ENCODE data around the gene ASCC2.

Gene ASCC2

GRCh38 chr22:29806196-29806595 lies 31.9 kb downstream of the ASCC2 start:
- H3K9me3 ChIP-seq (ENCODE audit: low read length), result no peaks in the 10 kb centered on the region
- H3K36me3 ChIP-seq (ENCODE audit: insufficient read depth, low read length), result peaks cover 68% of the 10 kb centered on the region

GRCh38 chr22:29804985-29805384 lies 33.1 kb downstream of the ASCC2 start:
- Histone ChIP-seq H3K36me3 (ENCODE audit: insufficient read depth, low read length) (peaks cover 73% of the 10 kb centered on the region), H3K4me1 (ENCODE audit: insufficient read depth, low read length) (no peaks in the 10 kb centered on the region), H3K27me3 (ENCODE audit: insufficient read depth, low read length) (no peaks in the 10 kb centered on the region), H3K4me3 (ENCODE audit: low read length) (no peak overlapping the region), H2AFZ (ENCODE audit: low read depth, low read length) (no peak overlapping the region), H3K9me3 (ENCODE audit: low read length) (no peaks in the 10 kb centered on the region)

More at GRCh38 chr22:29806196-29806595, 31.9 kb downstream of the ASCC2 start:
- no peak overlapping the region for H3K4me3 ChIP-seq (ENCODE audit: low read length)
- no peaks in the 10 kb centered on the region for H3K4me1 ChIP-seq (ENCODE audit: insufficient read depth, low read length)
- no peaks in the 10 kb centered on the region for H3K27me3 ChIP-seq (ENCODE audit: insufficient read depth, low read length)
- H2AFZ ChIP-seq (ENCODE audit: low read depth, low read length), result no peak overlapping the region

GRCh38 chr22:29803190-29803589 lies 34.9 kb downstream of the ASCC2 start:
- Histone ChIP-seq H2AFZ (ENCODE audit: low read depth, low read length) (no peak overlapping the region), H3K36me3 (ENCODE audit: insufficient read depth, low read length) (peaks cover 82% of the 10 kb centered on the region), H3K4me1 (ENCODE audit: insufficient read depth, low read length) (no peaks in the 10 kb centered on the region), H3K27me3 (ENCODE audit: insufficient read depth, low read length) (no peaks in the 10 kb centered on the region), H3K4me3 (ENCODE audit: low read length) (no peak overlapping the region), H3K9me3 (ENCODE audit: low read length) (no peaks in the 10 kb centered on the region)

DNA sequence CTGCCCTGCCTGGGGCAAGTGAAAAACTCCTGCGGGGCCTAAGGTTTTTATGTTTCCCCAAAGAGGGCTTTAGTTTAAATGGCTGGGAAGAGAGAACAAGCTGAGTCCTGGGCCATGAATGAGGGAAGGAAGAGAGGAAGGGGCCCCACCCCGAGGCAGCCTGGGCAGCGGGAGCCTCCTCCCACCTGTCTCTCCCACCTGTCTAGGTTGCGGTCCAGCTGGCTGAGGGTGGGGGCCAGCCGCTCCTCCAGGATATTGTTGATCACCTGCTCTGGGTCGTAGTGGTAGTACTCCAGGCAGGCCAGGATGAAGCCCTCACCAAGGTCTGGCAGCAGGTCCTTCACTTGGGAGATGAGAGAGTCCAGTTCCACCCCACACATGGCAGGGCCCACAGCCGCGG lies 36.3 kb downstream of the ASCC2 start:
- Histone ChIP-seq H3K9me3 (ENCODE audit: low read length) (no peaks in the 10 kb centered on the region), H3K36me3 (ENCODE audit: insufficient read depth, low read length) (peaks cover 81% of the 10 kb centered on the region), H3K4me1 (ENCODE audit: insufficient read depth, low read length) (no peaks in the 10 kb centered on the region), H3K4me3 (ENCODE audit: low read length) (no peak overlapping the region), H2AFZ (ENCODE audit: low read depth, low read length) (no peak overlapping the region), H3K27me3 (ENCODE audit: insufficient read depth, low read length) (no peaks in the 10 kb centered on the region)

DNA sequence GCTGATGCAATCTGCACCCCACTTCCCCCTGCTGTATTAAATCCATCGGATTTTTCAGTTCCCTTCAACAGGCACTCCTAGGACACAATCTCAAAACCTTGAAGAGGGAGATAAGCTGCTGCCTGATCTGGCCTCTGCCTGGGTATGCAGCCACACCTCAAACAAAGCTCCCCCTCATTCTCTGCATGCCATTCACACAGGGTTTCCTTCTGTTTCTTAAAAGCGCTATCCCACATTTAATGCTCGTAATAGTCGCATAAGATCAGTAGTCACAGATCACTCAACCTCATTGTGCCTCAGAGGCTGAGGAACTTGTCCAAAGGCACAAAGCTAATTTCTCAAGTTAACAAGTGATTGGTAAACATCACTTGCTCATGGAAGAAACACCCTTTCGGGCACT lies 36.9 kb downstream of the ASCC2 start:
- no peak overlapping the region for H2AFZ ChIP-seq (ENCODE audit: low read depth, low read length)
- H3K4me3 ChIP-seq (ENCODE audit: low read length), result no peak overlapping the region
- H3K36me3 ChIP-seq (ENCODE audit: insufficient read depth, low read length), result peaks cover 81% of the 10 kb centered on the region
- H3K27me3 ChIP-seq (ENCODE audit: insufficient read depth, low read length), result no peaks in the 10 kb centered on the region
- no peaks in the 10 kb centered on the region for H3K4me1 ChIP-seq (ENCODE audit: insufficient read depth, low read length)
- no peaks in the 10 kb centered on the region for H3K9me3 ChIP-seq (ENCODE audit: low read length)

DNA sequence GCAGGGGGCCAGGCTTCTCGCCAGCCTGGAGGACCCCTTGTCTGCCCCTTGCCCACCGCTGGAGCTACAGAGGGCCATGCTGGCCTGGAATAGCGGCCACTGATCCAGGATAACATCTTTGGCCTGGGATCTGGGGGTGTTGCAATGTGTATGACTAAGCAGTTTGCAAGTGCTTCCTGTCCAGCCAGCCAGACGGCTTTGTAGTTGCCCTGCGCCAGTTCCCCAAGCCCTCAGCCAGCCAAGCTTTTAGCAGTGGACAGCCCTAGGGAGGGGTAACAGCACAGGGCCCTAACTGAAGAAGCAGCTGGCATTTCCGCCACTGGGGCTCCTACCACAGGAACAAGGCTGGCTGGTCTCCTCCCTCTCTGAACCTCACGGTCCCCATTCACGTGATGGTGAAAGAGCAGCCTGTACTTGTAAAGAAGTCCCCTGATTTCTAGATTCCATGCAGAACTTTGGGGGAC lies 38.8 kb downstream of the ASCC2 start:
- Histone ChIP-seq H3K4me3 (ENCODE audit: low read length) (no peak overlapping the region), H2AFZ (ENCODE audit: low read depth, low read length) (no peak overlapping the region), H3K36me3 (ENCODE audit: insufficient read depth, low read length) (peaks cover 72% of the 10 kb centered on the region), H3K27me3 (ENCODE audit: insufficient read depth, low read length) (no peaks in the 10 kb centered on the region), H3K4me1 (ENCODE audit: insufficient read depth, low read length) (no peaks in the 10 kb centered on the region), H3K9me3 (ENCODE audit: low read length) (no peaks in the 10 kb centered on the region)

- no peaks in the 10 kb centered on the region for H3K4me1 ChIP-seq (ENCODE audit: insufficient read depth, low read length)
- H3K27me3 ChIP-seq (ENCODE audit: insufficient read depth, low read length), result no peaks in the 10 kb centered on the region
- no peaks in the 10 kb centered on the region for H3K9me3 ChIP-seq (ENCODE audit: low read length)
- H2AFZ ChIP-seq (ENCODE audit: low read depth, low read length), result no peak overlapping the region
- H3K36me3 ChIP-seq (ENCODE audit: insufficient read depth, low read length), result peaks cover 69% of the 10 kb centered on the region
- H3K4me3 ChIP-seq (ENCODE audit: low read length), result no peak overlapping the region
These were observed 39.3 kb downstream of the ASCC2 start for GRCh38 chr22:29798801-29799200.

DNA sequence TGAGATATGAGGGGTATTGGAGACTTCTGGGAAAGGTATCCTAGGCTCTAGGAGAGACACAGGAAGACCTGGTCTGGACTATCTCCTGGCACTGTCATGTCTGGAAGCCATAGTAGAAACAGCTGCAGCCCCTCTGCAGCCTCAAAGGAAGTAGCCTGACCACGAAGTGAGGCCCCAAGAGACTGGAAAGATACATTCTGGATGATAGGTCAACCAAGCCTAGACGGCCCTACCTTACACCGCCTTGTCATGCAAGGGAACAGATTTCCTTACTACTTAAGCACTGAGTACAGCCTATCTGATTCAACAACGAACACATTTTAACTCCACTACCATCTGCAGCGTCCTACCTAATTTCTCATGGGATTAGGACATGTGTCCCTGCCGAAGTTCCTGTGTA lies 39.8 kb downstream of the ASCC2 start:
- H3K27me3 ChIP-seq (ENCODE audit: insufficient read depth, low read length), result no peaks in the 10 kb centered on the region
- H3K4me3 ChIP-seq (ENCODE audit: low read length), result no peak overlapping the region
- no peak overlapping the region for H2AFZ ChIP-seq (ENCODE audit: low read depth, low read length)
- H3K9me3 ChIP-seq (ENCODE audit: low read length), result no peaks in the 10 kb centered on the region
- H3K4me1 ChIP-seq (ENCODE audit: insufficient read depth, low read length), result no peaks in the 10 kb centered on the region
- H3K36me3 ChIP-seq (ENCODE audit: insufficient read depth, low read length), result peaks cover 69% of the 10 kb centered on the region

DNA sequence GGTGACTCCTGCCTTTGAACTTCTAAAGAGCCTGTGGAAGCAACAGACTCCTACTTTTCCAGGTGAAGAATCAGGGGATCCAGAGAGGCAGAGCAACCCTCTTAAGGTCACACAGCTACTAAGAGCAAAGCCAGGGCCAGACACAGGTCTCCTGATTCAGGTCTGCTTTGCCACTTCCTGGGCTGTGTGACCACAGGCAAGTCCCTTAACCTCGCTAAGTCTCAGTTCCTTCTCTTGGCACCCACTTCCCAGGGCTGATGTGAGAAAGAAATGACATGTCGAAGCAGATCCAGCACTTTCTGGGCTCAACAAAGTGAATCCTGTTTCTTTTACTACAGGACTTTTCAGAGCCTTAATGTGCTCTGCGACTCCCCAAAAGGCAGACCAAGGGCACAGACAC lies 40.7 kb downstream of the ASCC2 start:
- Histone ChIP-seq H3K9me3 (ENCODE audit: low read length) (no peaks in the 10 kb centered on the region), H3K4me1 (ENCODE audit: insufficient read depth, low read length) (no peaks in the 10 kb centered on the region), H3K4me3 (ENCODE audit: low read length) (no peak overlapping the region), H3K27me3 (ENCODE audit: insufficient read depth, low read length) (no peaks in the 10 kb centered on the region), H2AFZ (ENCODE audit: low read depth, low read length) (no peak overlapping the region), H3K36me3 (ENCODE audit: insufficient read depth, low read length) (peaks cover 76% of the 10 kb centered on the region)

- Histone ChIP-seq H3K4me3 (ENCODE audit: low read length) (no peak overlapping the region), H3K27me3 (ENCODE audit: insufficient read depth, low read length) (no peaks in the 10 kb centered on the region), H3K9me3 (ENCODE audit: low read length) (no peaks in the 10 kb centered on the region), H3K4me1 (ENCODE audit: insufficient read depth, low read length) (no peaks in the 10 kb centered on the region), H3K36me3 (ENCODE audit: insufficient read depth, low read length) (peaks cover 72% of the 10 kb centered on the region), H2AFZ (ENCODE audit: low read depth, low read length) (no peak overlapping the region)
These were observed 42.4 kb downstream of the ASCC2 start for GRCh38 chr22:29795663-29796062.

GRCh38 chr22:29793396-29793795 lies 44.7 kb downstream of the ASCC2 start:
- Histone ChIP-seq H3K4me3 (ENCODE audit: low read length) (no peak overlapping the region), H3K9me3 (ENCODE audit: low read length) (no peaks in the 10 kb centered on the region), H3K27me3 (ENCODE audit: insufficient read depth, low read length) (no peaks in the 10 kb centered on the region), H2AFZ (ENCODE audit: low read depth, low read length) (no peak overlapping the region), H3K4me1 (ENCODE audit: insufficient read depth, low read length) (no peaks in the 10 kb centered on the region), H3K36me3 (ENCODE audit: insufficient read depth, low read length) (peaks cover 75% of the 10 kb centered on the region)

DNA sequence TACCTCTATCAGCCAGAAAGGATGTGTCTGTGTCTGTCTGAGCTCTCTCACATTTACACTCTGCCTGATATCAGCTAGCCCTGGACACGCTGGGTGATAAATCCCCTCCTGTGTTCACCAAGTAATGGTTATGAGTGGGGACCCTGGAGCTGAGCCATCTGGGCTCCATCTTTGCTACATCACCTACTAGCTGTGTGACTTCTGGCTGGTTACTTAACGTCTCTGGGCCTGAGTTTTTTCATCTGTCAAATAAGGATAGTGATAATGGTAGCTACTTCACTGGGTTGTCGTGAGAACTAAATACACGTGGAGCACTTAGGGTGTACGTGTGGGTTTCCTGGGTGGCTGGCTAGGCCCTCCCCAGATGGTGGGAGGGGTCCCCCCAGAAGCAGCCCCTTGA lies 48.0 kb downstream of the ASCC2 start:
- Histone ChIP-seq H2AFZ (ENCODE audit: low read depth, low read length) (no peak overlapping the region), H3K27me3 (ENCODE audit: insufficient read depth, low read length) (no peaks in the 10 kb centered on the region), H3K4me1 (ENCODE audit: insufficient read depth, low read length) (no peaks in the 10 kb centered on the region), H3K9me3 (ENCODE audit: low read length) (no peaks in the 10 kb centered on the region), H3K4me3 (ENCODE audit: low read length) (no peak overlapping the region), H3K36me3 (ENCODE audit: insufficient read depth, low read length) (peaks cover 60% of the 10 kb centered on the region)

- peaks cover 52% of the 10 kb centered on the region for H3K36me3 ChIP-seq (ENCODE audit: insufficient read depth, low read length)
- H3K4me3 ChIP-seq (ENCODE audit: low read length), result no peak overlapping the region
- no peaks in the 10 kb centered on the region for H3K4me1 ChIP-seq (ENCODE audit: insufficient read depth, low read length)
These were observed 49.5 kb downstream of the ASCC2 start for GRCh38 chr22:29788339-29789279.

More at GRCh38 chr22:29788339-29789279, 49.5 kb downstream of the ASCC2 start:
- Histone ChIP-seq H3K27me3 (ENCODE audit: insufficient read depth, low read length) (no peaks in the 10 kb centered on the region), H2AFZ (ENCODE audit: low read depth, low read length) (no peak overlapping the region), H3K9me3 (ENCODE audit: low read length) (no peaks in the 10 kb centered on the region)
